Hepatocyte (in vitro differentiated cells): ENCODE measurements around the gene NCAPG2.

Experiments used
- EZH2 ChIP-seq: fragments of 200-600 bp; sonication (generic); IDR thresholded peaks from 2 replicates; pipeline ENCODE4 v1.6.1; 2016; ENCODE audit warnings: antibody characterized with exemption, mild to moderate bottlenecking, borderline replicate concordance
- EZH2phosphoT487 ChIP-seq: fragments of 200-600 bp; sonication (generic); IDR thresholded peaks from one replicate; pipeline ENCODE4 v1.6.1; 2018; ENCODE audit warnings: antibody characterized with exemption, mild to moderate bottlenecking, low read depth, moderate library complexity; ENCODE audit not compliant: unreplicated experiment, severe bottlenecking
- TF ChIP-seq, protein P1 (sequence below): fragments of 200-600 bp; sonication (generic); IDR thresholded peaks from 2 replicates; pipeline ENCODE4 v1.5.1; 2016; ENCODE audit warnings: antibody characterized with exemption, mild to moderate bottlenecking; ENCODE audit not compliant: poor library complexity

DNA sequence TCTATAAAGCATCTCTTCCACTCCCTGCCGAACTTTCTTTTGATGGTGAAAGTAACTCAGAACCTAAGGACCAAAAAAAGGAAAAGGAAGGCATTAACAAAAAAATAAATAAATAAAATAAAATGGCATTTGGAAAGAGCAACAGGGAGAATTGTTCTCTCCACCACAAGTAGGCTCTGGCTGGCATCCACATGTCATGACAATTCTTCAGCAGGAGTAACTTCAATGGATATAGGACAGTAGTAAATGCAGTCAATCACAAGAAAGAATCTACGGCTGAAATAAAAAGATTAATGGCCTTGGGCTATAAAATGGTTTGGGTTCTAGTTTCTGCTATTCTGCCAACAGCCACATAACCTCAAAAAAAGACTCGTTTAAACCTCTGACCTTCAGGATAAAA lies 23.9 kb downstream of the NCAPG2 start:
- TF ChIP-seq, protein P1, sequence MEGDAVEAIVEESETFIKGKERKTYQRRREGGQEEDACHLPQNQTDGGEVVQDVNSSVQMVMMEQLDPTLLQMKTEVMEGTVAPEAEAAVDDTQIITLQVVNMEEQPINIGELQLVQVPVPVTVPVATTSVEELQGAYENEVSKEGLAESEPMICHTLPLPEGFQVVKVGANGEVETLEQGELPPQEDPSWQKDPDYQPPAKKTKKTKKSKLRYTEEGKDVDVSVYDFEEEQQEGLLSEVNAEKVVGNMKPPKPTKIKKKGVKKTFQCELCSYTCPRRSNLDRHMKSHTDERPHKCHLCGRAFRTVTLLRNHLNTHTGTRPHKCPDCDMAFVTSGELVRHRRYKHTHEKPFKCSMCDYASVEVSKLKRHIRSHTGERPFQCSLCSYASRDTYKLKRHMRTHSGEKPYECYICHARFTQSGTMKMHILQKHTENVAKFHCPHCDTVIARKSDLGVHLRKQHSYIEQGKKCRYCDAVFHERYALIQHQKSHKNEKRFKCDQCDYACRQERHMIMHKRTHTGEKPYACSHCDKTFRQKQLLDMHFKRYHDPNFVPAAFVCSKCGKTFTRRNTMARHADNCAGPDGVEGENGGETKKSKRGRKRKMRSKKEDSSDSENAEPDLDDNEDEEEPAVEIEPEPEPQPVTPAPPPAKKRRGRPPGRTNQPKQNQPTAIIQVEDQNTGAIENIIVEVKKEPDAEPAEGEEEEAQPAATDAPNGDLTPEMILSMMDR = no peak
- TF ChIP-seq EZH2phosphoT487 = no peak
- no peak for TF ChIP-seq EZH2
